T-helper 1 cell treated with Interleukin-12 subunit alpha and Interleukin-12 subunit beta and Interleukin-4 antibody, amounts not matched to agents 30 μg/mL and 1 μg/mL, for 36 hours (primary cell): ENCODE measurements around the gene MSLN.

ENCODE experiments used
- H3K27ac Mint-ChIP-seq: one replicate; pipeline ENCODE4 v1.8.0; 2021; ENCODE audit warnings: mild to moderate bottlenecking, mixed read lengths
- H3K27me3 Mint-ChIP-seq: one replicate; pipeline ENCODE4 v1.8.0; 2021; ENCODE audit warnings: low read depth, mixed read lengths
- H3K36me3 Mint-ChIP-seq: one replicate; pipeline ENCODE4 v1.8.0; 2021; ENCODE audit warnings: low read depth, mixed read lengths
- H3K4me1 Mint-ChIP-seq: one replicate; pipeline ENCODE4 v1.8.0; 2021; ENCODE audit warnings: low read depth, mixed read lengths
- H3K4me3 Mint-ChIP-seq: one replicate; pipeline ENCODE4 v1.8.0; 2021; ENCODE audit warnings: mild to moderate bottlenecking, moderate library complexity, mixed read lengths
- H3K9me3 Mint-ChIP-seq: one replicate; pipeline ENCODE4 v1.8.0; 2021; ENCODE audit warnings: mixed read lengths

Gene MSLN

DNA sequence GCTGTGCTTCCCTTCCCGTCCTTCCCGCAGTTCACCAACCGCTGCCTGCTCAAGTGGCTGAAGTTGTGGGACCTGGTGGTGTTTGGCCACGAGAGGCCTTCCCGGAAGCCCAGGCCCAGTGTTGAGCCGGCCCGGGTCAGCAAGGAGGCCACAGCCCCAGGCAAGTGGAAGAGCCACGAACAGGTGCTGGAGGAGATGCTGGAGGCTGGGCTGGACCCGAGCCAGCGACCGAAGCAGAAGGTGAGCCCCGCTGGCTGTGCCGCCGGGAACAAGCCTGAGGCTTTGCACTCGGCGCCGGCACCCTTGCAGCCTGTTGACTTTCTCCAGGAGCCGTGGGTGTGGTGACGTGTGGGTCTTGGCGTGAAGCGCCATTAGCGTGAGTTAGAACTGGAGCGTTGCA, 30.6 kb downstream of the MSLN start:
- Mint-ChIP-seq H3K4me1 (no peaks in the 10 kb centered on the region), H3K27me3 (no peaks in the 10 kb centered on the region), H3K27ac (no peak overlapping the region), H3K4me3 (no peak overlapping the region), H3K9me3 (no peaks in the 10 kb centered on the region), H3K36me3 (peaks cover 6% of the 10 kb centered on the region)

DNA sequence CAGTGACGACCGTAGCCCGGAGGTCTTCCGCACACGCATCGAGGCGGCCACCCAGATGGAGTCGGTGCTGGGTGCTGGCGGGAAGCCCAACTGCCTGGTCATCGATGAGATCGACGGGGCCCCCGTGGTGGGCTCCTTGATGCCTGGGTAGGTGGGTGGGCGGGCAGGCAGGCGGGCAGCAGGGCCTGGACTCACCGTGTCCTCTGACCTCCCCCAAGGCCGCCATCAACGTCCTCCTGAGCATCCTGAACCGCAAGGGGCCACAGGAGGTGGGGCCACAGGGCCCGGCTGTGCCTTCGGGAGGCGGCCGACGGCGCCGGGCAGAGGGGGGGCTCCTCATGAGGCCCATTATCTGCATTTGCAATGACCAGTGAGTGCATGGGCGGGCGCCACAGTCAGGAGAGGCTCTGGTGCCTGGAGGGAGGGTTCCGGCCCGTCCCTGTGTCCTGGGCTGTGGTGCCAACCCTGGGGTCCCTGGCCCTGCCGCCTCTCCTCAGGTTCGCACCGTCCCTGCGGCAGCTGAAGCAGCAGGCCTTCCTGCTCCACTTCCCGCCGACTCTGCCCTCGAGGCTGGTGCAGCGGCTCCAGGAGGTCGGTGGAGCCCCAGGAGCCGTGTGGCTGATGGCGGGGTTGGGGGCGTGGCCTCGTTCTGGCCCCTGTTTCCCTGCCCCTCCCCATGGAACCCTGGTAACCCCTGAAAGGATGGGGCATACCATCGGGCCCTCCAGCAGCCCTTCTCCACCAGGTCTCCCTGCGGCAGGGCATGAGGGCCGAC, 31.9 kb downstream of the MSLN start:
- Mint-ChIP-seq H3K4me1 (no peaks in the 10 kb centered on the region), H3K4me3 (no peak overlapping the region), H3K9me3 (no peaks in the 10 kb centered on the region), H3K36me3 (peaks cover 7% of the 10 kb centered on the region), H3K27me3 (no peaks in the 10 kb centered on the region), H3K27ac (no peak overlapping the region)

DNA sequence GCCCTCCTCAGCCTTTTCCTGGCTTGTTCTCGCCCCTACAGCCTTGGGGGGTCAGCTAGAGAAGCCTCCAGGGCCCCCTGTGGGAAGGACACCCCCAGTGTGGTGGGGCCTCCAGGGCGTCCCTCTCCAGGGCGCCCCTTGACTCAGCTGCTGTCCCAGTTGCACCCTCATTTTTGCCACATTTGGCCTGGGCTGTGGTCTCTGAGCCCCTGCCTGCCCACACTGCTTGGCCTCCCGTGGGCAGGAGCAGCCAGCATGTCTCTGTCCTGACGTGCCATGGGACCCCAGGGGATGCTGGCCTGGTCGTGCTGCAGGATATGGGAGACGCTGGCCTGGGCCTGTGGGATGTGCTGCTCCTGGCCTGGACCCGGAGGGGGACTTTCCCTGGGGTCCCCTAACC, 32.9 kb downstream of the MSLN start:
- Mint-ChIP-seq H3K4me3 (no peak overlapping the region), H3K27ac (no peak overlapping the region), H3K9me3 (no peaks in the 10 kb centered on the region), H3K27me3 (no peaks in the 10 kb centered on the region), H3K4me1 (no peaks in the 10 kb centered on the region), H3K36me3 (peaks cover 12% of the 10 kb centered on the region)

GRCh38 chr16:794091-794822, 33.7 kb downstream of the MSLN start:
- H3K36me3 Mint-ChIP-seq: peaks cover 12% of the 10 kb centered on the region
- no peaks in the 10 kb centered on the region for H3K9me3 Mint-ChIP-seq
- H3K27ac Mint-ChIP-seq: no peak overlapping the region
- no peaks in the 10 kb centered on the region for H3K27me3 Mint-ChIP-seq
- no peaks in the 10 kb centered on the region for H3K4me1 Mint-ChIP-seq
- no peak overlapping the region for H3K4me3 Mint-ChIP-seq

GRCh38 chr16:794853-795466, 34.4 kb downstream of the MSLN start:
- Mint-ChIP-seq H3K27ac (no peak overlapping the region), H3K27me3 (no peaks in the 10 kb centered on the region), H3K4me1 (no peaks in the 10 kb centered on the region), H3K9me3 (no peaks in the 10 kb centered on the region), H3K36me3 (peaks cover 12% of the 10 kb centered on the region), H3K4me3 (no peak overlapping the region)

DNA sequence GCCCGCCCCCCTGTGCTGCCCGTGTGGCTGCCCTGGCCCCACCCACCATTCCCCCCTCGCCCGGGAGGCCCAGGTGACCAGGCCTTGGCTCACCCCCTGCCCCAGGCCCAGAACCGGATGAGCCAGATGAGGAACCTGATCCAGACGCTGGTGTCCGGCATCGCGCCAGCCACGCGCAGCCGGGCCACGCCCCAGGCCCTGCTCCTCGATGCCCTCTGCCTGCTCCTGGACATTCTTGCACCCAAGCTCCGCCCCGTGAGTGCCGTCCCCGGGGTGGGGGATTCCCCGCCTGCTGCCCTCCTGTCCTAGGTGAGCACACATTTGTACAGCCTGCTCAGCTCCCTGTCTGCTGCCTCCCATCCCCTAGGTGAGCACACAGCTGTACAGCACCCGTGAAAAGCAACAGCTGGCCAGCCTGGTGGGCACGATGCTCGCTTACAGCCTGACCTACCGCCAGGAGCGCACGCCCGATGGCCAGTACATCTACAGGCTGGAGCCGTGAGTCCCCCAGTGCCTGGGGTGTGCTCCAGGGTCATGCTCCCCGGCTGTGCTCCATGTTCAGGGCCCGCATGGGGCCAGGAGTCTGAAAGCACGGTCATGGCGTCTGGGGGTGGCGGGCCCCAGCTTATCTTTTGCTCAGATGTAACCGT, 35.2 kb downstream of the MSLN start:
- no peaks in the 10 kb centered on the region for H3K27me3 Mint-ChIP-seq
- no peak overlapping the region for H3K4me3 Mint-ChIP-seq
- no peaks in the 10 kb centered on the region for H3K9me3 Mint-ChIP-seq
- H3K4me1 Mint-ChIP-seq: no peaks in the 10 kb centered on the region
- peaks cover 12% of the 10 kb centered on the region for H3K36me3 Mint-ChIP-seq
- no peak overlapping the region for H3K27ac Mint-ChIP-seq

DNA sequence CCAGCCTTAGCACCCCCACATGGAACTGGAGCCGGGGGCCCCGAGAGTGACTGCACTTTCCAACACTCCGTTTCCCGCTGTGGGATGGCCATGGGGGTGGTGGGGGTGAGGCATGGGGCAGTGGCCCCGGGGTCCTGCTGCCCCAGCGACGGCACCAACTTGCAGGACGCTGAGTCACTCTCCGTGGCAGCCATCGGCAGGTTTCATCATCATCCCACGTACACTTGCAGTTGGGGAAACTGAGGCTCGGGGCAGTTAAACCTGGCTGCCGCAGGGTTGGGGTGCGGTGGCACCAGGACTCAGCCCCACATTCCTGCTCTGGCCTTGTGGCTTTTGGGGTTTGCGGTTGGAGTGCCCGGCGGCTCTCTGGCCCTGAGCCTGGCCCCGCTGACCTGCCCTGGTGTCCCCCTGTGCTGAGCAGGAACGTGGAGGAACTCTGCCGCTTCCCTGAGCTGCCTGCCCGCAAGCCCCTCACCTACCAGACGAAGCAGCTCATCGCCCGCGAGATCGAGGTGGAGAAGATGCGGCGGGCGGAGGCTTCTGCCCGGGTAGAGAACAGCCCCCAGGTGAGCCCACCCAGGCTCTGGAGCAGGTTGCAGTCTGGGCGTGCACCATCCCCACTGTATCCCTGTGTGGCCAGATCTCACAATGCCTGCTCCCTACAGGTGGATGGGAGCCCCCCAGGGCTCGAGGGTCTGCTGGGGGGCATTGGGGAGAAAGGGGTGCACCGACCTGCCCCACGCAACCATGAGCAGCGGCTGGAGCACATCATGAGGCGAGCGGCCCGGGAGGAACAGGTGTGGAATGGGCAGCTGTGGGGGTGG, 36.0 kb downstream of the MSLN start:
- no peaks in the 10 kb centered on the region for H3K27me3 Mint-ChIP-seq
- no peaks in the 10 kb centered on the region for H3K9me3 Mint-ChIP-seq
- H3K36me3 Mint-ChIP-seq: peaks cover 9% of the 10 kb centered on the region
- H3K27ac Mint-ChIP-seq: no peak overlapping the region
- no peak overlapping the region for H3K4me3 Mint-ChIP-seq
- H3K4me1 Mint-ChIP-seq: no peaks in the 10 kb centered on the region

GRCh38 chr16:797120-797420, 36.5 kb downstream of the MSLN start:
- Mint-ChIP-seq H3K27me3 (no peaks in the 10 kb centered on the region), H3K36me3 (peaks cover 6% of the 10 kb centered on the region), H3K4me3 (no peak overlapping the region), H3K9me3 (no peaks in the 10 kb centered on the region), H3K27ac (no peak overlapping the region), H3K4me1 (no peaks in the 10 kb centered on the region)

- Mint-ChIP-seq H3K27me3 (no peaks in the 10 kb centered on the region), H3K9me3 (no peaks in the 10 kb centered on the region), H3K4me1 (no peaks in the 10 kb centered on the region), H3K36me3 (peaks cover 6% of the 10 kb centered on the region), H3K27ac (no peak overlapping the region), H3K4me3 (no peak overlapping the region)
Measured at GRCh38 chr16:797686-798085, 37.2 kb downstream of the MSLN start.

DNA sequence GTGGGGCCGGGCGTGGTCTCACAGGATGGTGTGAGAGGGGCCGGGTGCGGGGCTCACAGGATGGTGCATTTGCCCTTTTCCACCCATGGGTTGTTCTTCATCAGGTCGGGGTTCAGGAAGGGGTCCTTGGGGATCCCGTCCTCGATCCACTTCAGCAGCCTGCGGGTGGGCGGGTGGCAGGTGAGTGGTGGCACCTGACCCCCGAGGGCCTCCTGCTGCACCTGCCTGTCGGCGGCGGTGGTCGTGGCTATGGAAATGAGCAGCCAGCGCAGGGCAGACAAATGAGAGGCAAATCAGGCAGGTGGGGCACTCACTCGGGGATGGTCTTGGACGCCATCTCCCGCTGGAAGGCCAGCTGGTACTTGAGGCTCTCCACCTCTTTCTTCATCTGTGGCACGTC, 38.1 kb downstream of the MSLN start:
- Mint-ChIP-seq H3K9me3 (no peaks in the 10 kb centered on the region), H3K4me1 (no peaks in the 10 kb centered on the region), H3K27ac (no peak overlapping the region), H3K27me3 (no peaks in the 10 kb centered on the region), H3K36me3 (peaks cover 6% of the 10 kb centered on the region), H3K4me3 (no peak overlapping the region)

GRCh38 chr16:799111-799947, 38.8 kb downstream of the MSLN start:
- Mint-ChIP-seq H3K27ac (no peak overlapping the region), H3K27me3 (no peaks in the 10 kb centered on the region), H3K9me3 (no peaks in the 10 kb centered on the region), H3K36me3 (peaks cover 6% of the 10 kb centered on the region), H3K4me1 (no peaks in the 10 kb centered on the region), H3K4me3 (no peak overlapping the region)

- no peak within 1 kb of the TSS for H3K4me3 Mint-ChIP-seq
Measured at GRCh38 chr16:799948-800833, 39.7 kb downstream of the MSLN start, which contains the start of gene GNG13. GNG13 (minus strand) TSS chr16:800734; CDS start chr16:799077, 1,657 bp downstream.

More at GRCh38 chr16:799948-800833, 39.7 kb downstream of the MSLN start, which contains the start of gene GNG13:
- no peak within 1 kb of the TSS for H3K27ac Mint-ChIP-seq
- no peaks in the 10 kb centered on the region for H3K9me3 Mint-ChIP-seq
- H3K4me1 Mint-ChIP-seq: no peaks in the 10 kb centered on the region
- no peaks in the 10 kb centered on the region for H3K27me3 Mint-ChIP-seq
- H3K36me3 Mint-ChIP-seq: peaks cover 6% of the 10 kb centered on the region
